ENCODE data around the gene GLIS1. TPM values are rescaled to one million over a fixed set of nuclear protein-coding genes. Genes with fewer than 3 reads are reported as not detected.

The GLIS1 gene
- total and polyA plus RNA-seq, 2 of the 8 experiments (the other 6 are each of a cell fraction or from before 2014, with no cell fraction given) = 0.15 to 0.22 TPM

DNA sequence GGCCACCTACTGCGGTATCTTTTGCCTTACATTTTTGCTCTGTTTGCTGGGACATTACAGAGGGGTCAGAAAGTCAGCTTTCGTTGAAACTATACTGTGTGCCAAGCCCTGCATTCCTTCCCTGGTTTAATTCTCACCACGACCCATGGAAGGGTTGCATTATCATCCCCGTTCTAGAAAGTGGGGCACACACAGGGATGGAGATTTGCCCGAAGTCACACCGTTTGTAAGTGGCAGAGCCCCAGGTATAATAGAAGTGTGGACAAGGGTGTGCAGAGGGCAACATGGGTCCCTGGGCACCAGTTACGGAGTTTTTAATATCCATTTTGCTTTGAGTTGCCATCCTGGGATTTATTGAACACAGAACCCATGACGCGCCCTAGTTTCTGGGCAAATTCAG, 268.0 kb downstream of the GLIS1 start:
- Histone ChIP-seq H4K5ac (ENCODE audit: insufficient read length, low read depth, low read length) (no peak overlapping the region), H3K18ac (ENCODE audit: extremely low read depth, low read length) (no peak overlapping the region), H4K20me1 (replicated peaks in 1 of 2; ENCODE audit: control insufficient read depth in 1 of 2, insufficient read depth in 2 of 2, low read length in 2 of 2) (no peaks in the 10 kb centered on the region), H3K14ac (ENCODE audit: insufficient read length) (no peak overlapping the region), H3K27ac (ENCODE audit: low read depth, low read length) (no peak overlapping the region), H2AFZ (ENCODE audit: low read length) (peak overlapping the region; percentile 76; the same call in 1 of the 2 replicates), H3K23me2 (ENCODE audit: low read depth, low read length) (no peaks in the 10 kb centered on the region), H2AK5ac (ENCODE audit: low read depth, low read length) (0 out of 2 replicates have a peak overlapping the region, but pooled peaks have one; percentile 32), H3K23ac (ENCODE audit: insufficient read length) (no peak overlapping the region), H2BK120ac (replicated peaks; ENCODE audit: low read depth, low read length) (peak overlapping the region; percentile 16), H3K4me2 (ENCODE audit: insufficient read depth in 1 of 2, low read depth in 2 of 2, low read length in 2 of 2) (no peak overlapping the region), H3K79me2 (ENCODE audit: control insufficient read depth in 1 of 2, insufficient read depth in 2 of 2, low read length in 2 of 2) (no peaks in the 10 kb centered on the region), H3K4ac (replicated peaks; ENCODE audit: insufficient read length, low read depth, low read length) (peak overlapping the region; percentile 5), H2BK20ac (ENCODE audit: low read length) (peak overlapping the region; percentile 73; the same call in 1 of the 2 replicates), H3K4me3 (ENCODE audit: extremely low read depth in 1 of 4, insufficient read depth in 2 of 4, low read depth in 3 of 4, low read length in 4 of 4) (no peak overlapping the region), H3K79me1 (ENCODE audit: low read depth, low read length) (no peaks in the 10 kb centered on the region), H2BK15ac (ENCODE audit: low read length) (0 out of 2 replicates have a peak overlapping the region, but pooled peaks have one; percentile 82), H3K4me1 (replicated peaks in 1 of 4; ENCODE audit: control insufficient read depth in 3 of 4, insufficient read depth in 4 of 4, low read length in 3 of 4) (peaks cover 0 to 7% (median 4%) of the 10 kb centered on the region in 4 experiments; a peak in 5 of 7 replicates), H3K36me3 (ENCODE audit: control insufficient read depth in 2 of 4, insufficient read depth in 4 of 4, low read length in 3 of 4) (no peaks in the 10 kb centered on the region), H2BK12ac (ENCODE audit: low read depth, low read length) (peak overlapping the region; percentile 29; the same call in 1 of the 2 replicates), H2BK5ac (ENCODE audit: low read depth, low read length) (peak overlapping the region; percentile 66; the same call in 1 of the 2 replicates), H3K56ac (replicated peaks; ENCODE audit: insufficient read length, low read depth, low read length) (no peak overlapping the region), H4K91ac (replicated peaks; ENCODE audit: insufficient read length, low read length) (peak overlapping the region; percentile 31), H3K9me3 (ENCODE audit: insufficient read depth in 2 of 2, low read depth in 1 of 2, low read length in 1 of 2) (0 out of 4 replicates have a peak, but pooled peaks cover 0 to 3% of the 10 kb centered on the region in 2 experiments), H3K27me3 (replicated peaks in 1 of 4; ENCODE audit: control insufficient read depth in 3 of 4, extremely low read depth in 1 of 4, insufficient read depth in 3 of 4, low read length in 3 of 4) (peaks cover 0 to 6% (median 2%) of the 10 kb centered on the region in 4 experiments; a peak in 3 of 7 replicates), H3K9ac (replicated peaks in 1 of 4; ENCODE audit: extremely low read depth in 1 of 4, low read depth in 3 of 4, low read length in 3 of 4) (no peak overlapping the region), H4K8ac (ENCODE audit: extremely low read depth, insufficient read depth, low read length) (no peak overlapping the region)
- ChIA-PET POLR2A (ENCODE audit: partially characterized antibody) (interaction anchor here (1.5 kb wide), 1 partner anchor 22 kb away, joined by 3 read pairs; no protein-coding TSS in a partner anchor), CTCF (ENCODE audit: partially characterized antibody) (interaction anchor here (0.6 to 16.5 kb wide), 18 partner anchors 9 to 213 kb away, joined by 3 to 248 read pairs (median 3); partner anchors contain the start of gene DMRTB1)
- DNase-seq (ENCODE audit: low read depth in 1 of 2, low spot score in 2 of 2) = no peak
- WGBS, 2 experiments (ENCODE audit: extremely low coverage in 1 of 2, insufficient coverage in 1 of 2, insufficient read length in 1 of 2, insufficient replicate concordance in 2 of 2, low coverage in 1 of 2, low lambda C conversion rate in 2 of 2, missing lambda C conversion rate in 1 of 2) = 95% methylated on average over 9 of the region's 9 CpGs; no CpG with 5 or more reads in 1 of the 2 experiments
- TF ChIP-seq CREB1 (IDR thresholded peaks at IDR 0.05) = no peak
- TF ChIP-seq RFX5 (IDR thresholded peaks at IDR 0.05; ENCODE audit: borderline replicate concordance, low read depth, low read length) = no peak
- no peak for TF ChIP-seq EGR1 (IDR thresholded peaks at IDR 0.05; ENCODE audit: borderline replicate concordance, low read depth, low read length)
- TF ChIP-seq CBX8 (IDR thresholded peaks at IDR 0.05; ENCODE audit: borderline replicate concordance, low read depth, low read length) = no peak
- TF ChIP-seq TEAD4 (IDR thresholded peaks at IDR 0.05; ENCODE audit: low read depth, low read length) = no peak
- FAIRE-seq = no peak

Data from H1 (cell line).